SU-DHL-6 (cell line): ENCODE results near the gene PARN.

Experiments used
- EZH2phosphoT487 ChIP-seq: fragments of 200-600 bp; sonication (generic), shearing (Covaris generic); conservative IDR thresholded peaks from 2 replicates; pipeline ENCODE4 v1.6.1; 2018; ENCODE audit warnings: mild to moderate bottlenecking, antibody characterized with exemption, low read length, moderate library complexity, mixed read lengths
- TF ChIP-seq, protein P1 (sequence below): fragments of 200-600 bp; sonication (generic); IDR thresholded peaks from one replicate; pipeline ENCODE4 v1.5.1; 2017; ENCODE audit warnings: antibody characterized with exemption, mild to moderate bottlenecking, low read length, moderate library complexity; ENCODE audit not compliant: insufficient read depth, poor library complexity, severe bottlenecking

DNA sequence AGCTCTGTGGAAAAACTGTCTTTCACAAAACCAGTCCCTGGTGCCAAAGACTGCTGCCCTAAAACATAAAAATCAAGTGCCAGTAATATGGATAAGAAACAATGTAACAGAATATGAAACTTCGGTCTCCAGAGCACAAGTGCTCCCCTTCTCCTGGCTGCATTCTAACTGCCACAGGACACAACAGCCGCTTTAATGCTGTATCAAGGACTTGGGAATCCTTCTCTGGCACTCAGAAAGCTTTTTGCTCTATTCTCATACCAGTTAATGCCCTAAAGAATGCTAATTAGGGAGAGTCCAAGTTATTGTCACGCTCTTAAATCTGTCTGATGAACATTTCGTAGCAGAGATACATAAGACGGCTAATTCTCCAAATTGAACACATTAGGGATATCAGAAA lies 90.9 kb downstream of the PARN start:
- TF ChIP-seq, protein P1, sequence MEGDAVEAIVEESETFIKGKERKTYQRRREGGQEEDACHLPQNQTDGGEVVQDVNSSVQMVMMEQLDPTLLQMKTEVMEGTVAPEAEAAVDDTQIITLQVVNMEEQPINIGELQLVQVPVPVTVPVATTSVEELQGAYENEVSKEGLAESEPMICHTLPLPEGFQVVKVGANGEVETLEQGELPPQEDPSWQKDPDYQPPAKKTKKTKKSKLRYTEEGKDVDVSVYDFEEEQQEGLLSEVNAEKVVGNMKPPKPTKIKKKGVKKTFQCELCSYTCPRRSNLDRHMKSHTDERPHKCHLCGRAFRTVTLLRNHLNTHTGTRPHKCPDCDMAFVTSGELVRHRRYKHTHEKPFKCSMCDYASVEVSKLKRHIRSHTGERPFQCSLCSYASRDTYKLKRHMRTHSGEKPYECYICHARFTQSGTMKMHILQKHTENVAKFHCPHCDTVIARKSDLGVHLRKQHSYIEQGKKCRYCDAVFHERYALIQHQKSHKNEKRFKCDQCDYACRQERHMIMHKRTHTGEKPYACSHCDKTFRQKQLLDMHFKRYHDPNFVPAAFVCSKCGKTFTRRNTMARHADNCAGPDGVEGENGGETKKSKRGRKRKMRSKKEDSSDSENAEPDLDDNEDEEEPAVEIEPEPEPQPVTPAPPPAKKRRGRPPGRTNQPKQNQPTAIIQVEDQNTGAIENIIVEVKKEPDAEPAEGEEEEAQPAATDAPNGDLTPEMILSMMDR, result no peak
- no peak for TF ChIP-seq EZH2phosphoT487
